NCI-H446 treated with DMSO at 0.1 percent for 48 hours (cell line): ENCODE data around the gene AK9.
"Not testable (repeated sequence)": the region's sequence is repeated elsewhere in the genome, so short reads cannot be mapped to it uniquely, and the experiment has no call there.

ENCODE experiments used
- DNase-seq: peaks from one replicate; lab custom pipeline; 2025; lab: John Stamatoyannopoulos, UW

Gene AK9

DNA sequence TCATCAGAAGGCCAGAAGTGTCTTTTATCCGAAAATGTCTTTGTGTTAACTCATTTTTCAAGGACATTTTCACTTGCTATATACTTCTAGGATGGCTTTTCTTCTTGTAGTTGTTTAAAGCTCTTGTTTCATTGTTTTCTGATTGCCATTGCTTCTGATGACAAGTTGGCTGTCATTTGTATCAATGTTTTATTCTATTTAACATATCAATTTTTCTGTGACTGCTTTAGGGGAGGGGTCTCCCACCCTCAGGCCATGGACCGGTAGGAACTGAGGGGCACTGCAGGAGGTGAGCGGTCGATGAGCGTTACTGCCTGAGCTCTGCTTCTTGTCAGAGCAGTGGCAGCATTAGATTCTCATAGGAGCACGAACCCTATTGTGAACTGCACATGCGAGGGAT lies 65.8 kb downstream of the AK9 start:
- DNase-seq, result no peak

DNA sequence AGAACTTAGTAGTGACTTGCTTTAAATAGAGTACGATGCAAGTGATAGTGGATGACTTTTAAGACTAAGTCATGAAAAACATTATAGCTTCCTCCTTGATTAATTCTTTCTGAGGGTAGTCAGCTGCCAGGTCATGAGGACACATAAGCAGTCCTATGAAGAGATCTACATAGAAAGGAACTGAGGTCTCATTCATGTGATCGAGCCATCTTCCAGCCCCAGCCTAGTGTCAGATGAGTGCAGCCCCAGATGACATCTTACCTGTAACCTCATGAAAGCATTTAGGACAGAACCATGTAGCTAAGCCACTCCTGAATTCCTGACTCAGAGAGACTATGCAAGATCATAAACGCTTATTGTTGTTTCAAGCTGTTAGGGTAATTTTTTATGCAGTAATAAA lies 67.7 kb downstream of the AK9 start:
- no peak for DNase-seq

DNA sequence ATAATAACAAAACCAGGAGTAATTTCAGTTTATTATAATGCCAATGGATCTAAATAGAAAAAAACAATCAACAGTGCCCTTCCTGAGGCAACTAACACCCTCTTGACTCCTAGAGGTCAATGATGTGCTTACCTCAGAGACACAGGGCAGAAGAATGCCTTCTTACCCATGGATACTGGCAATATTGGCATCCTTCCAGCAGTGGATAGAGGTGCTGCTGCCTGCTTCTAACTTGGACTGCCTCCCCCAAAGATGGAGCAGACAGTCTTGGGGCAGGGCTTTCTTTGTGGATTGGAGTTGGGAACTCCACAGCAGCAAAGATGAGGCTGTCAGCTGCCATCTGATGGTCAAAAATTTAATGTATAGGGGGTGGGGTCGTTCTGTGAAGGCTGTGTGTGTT lies 78.7 kb downstream of the AK9 start:
- DNase-seq, result no peak

DNA sequence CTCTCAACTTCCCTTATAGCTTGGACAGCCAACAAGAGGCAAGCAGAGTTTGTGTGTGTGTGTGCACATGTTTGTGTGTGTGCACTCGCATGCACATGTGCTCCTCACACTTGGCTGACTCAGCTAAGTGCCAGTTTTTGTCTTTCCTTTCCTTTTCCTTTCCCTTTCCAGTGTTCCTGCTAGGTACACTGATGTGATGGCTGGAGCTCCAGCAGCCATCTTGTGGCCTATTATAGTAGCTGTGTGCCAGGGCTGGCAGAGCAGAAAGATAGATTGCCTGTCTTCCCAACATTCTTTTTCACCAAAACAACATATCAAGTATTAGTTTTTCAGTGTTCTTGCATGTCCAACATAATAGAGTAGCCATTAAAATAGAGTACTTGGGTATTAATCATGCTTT lies 79.5 kb downstream of the AK9 start:
- DNase-seq, result no peak

DNA sequence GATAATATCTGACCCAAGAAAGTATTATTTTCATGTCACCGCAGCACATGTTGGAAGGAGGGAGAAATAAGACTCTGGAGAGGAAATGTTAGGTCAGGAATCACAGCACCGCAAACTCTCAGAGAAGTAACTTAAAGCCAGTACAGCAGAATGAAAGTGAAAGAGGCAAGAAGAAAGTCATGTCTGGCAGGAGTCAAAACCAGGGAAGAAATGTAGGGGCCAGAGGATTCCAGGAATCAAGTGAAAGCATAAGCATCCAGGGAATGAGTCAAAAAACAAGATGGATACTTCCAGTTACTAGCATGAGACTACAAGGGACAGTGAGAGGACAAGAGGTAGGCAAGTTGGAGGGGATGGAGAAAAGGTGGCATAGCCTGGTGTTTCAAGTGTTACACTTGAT lies 80.4 kb downstream of the AK9 start:
- DNase-seq, result no peak

DNA sequence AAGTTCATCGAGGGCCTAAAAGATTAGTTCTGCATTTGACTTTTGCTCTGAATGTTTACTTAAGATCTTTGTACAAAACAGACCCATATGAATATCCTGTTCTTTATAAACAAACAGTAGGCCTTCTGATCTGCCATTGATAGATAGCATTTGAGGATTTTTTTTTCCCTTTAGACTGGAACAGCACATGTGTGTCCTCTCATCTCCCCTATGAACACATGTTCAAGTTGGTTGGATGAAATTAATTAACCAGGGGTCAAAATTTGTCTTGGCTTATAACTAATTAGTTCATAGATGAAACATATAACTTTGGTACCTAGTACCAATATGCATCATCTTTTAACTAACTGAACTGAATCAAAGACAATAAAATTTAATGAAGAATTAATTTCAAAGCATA lies 81.3 kb downstream of the AK9 start:
- DNase-seq, result no peak

DNA sequence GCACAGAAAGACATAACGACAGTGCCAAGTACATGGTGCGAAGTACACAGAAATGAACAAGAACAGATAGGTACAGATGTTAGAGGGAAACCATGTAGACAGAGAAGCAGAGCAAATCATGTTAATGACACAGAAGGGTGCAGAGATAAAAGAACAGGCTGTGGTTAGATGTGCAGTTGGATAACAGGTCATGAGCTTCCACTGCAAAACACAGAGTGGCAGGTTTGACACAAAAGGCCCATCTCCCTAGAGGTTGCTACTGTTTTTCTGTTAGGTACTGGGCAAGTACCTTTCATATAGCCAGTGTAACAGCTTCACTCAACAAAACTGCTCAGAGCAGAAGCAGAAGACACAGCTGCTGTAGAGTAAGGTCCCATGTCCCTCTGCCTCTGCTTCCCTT lies 84.6 kb downstream of the AK9 start:
- no peak for DNase-seq

DNA sequence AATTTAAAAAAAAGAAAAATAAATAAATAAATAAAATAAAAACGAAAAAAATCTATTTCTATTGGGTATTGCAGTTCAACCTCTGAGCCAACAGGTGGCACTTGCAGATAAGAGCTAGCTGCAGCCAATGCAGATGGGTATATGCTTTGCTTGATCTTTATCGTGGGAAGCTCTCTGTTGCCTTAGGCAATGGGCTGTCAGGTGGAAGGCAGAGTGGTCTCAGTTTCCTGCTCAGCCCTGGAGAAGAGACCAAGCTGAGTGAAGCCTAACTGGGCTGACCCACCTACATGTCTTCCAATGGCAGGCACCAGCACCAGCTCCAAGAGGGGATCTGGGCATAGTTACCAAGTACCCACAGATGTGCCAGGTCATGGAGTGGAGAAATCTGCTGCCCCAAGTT lies 95.0 kb downstream of the AK9 start:
- no peak for DNase-seq

DNA sequence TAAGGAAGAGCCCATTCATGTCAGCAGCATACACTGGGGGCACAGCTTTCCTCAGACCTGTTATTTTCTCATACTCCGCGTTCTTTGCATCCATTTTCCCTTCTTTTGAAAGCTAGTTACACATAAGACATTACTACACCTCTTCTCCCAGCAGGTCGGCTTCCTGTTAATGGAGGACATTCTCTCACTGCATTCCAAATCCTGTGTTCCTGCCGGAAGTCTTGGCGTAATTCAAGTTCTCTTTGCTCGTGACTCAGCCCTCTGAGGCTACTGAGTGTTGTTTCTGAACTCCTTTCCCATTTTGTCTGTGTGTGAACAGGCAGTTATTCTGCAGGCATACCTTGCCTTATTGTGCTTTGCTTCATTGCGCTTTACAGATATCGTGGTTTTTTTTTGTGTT lies 110.5 kb downstream of the AK9 start:
- DNase-seq, result no peak

DNA sequence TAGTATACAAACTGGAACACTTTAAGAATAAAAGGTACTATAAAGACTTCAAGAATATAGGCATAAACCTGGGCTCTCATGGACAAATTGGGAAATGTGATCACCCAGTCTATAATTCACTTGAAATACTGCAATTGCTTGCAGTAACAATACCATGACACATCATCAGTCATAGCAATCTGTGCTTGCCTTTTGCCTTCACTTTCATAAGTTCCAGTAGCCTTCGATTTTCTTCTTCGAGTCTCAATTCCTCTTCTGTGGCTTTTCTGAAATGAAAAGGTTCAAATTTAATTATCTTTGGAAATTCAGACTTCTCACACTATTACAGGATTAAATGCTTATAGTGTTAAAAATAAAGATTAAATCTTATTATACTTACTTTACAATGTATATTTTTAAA lies 111.6 kb downstream of the AK9 start:
- no peak for DNase-seq

DNA sequence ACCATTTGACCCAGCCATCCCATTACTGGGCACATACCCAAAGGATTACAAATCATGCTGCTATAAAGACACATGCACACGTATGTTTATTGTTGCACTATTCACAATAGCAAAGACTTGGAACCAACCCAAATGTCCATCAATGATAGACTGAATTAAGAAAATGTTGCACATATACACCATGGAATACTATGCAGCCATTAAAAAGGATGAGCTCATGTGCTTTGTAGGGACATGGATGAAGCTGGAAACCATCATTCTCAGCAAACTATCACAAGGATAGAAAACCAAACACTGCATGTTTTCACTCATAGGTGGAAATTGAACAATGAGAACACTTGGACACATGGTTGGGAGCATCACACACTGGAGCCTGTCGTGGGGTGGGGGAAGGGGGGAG lies 121.1 kb downstream of the AK9 start:
- not testable (repeated sequence) for DNase-seq

DNA sequence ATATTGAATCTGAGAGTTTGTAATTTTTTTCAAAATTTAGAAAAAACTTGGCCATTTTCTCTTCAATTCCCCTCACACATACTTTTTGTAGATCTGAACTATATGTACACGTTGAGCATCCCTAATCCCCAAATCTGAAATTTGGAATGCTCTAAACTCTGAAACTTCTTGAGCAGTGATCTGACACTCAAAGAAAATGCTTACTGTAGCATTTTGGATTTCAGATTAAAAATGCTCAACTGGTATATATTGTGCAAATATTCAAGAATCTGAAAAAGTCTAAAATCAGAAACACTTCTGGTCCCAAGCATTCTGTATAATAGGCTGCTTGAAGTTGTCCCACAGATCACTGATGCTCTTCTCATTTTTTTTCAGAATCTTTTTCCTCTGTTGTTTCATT lies 129.2 kb downstream of the AK9 start:
- DNase-seq, result no peak

DNA sequence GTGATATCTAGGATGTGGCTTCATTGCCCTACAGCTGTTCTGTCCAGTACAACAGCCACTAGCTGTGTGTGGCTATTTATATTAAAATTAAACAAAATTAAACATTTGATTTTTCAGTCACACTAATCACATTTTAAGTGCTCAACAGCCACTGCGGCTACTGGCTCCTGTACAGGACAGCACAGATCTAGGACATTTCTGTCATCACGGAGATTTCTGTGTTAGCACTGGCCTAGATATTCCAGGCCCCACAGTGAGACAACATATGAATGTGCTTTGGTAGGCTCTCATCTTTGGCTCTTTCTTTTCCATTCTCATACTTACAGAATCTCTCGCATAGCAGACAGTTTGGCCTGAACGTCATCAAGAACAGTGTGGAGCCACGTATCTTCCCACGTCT lies 159.6 kb downstream of the AK9 start:
- DNase-seq, result no peak

DNA sequence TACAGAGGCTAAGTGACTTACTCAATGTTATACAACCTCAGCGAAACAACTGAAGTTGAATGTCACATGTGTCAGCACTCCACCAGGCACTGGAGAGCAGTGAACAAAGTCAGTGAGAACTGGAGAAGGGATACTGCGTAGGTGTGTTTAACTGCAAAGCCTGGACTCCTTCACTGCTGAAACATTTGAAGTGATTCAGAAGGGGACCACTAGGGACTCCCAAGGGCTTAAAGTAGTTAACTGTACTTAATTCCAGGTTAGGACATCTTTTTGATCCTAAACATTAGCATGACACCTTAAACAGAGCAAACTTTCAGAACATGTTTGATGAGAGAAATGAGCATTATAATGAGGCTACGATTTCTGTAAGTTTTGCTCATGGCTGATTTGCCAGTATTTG lies 163.0 kb downstream of the AK9 start:
- DNase-seq, result no peak

DNA sequence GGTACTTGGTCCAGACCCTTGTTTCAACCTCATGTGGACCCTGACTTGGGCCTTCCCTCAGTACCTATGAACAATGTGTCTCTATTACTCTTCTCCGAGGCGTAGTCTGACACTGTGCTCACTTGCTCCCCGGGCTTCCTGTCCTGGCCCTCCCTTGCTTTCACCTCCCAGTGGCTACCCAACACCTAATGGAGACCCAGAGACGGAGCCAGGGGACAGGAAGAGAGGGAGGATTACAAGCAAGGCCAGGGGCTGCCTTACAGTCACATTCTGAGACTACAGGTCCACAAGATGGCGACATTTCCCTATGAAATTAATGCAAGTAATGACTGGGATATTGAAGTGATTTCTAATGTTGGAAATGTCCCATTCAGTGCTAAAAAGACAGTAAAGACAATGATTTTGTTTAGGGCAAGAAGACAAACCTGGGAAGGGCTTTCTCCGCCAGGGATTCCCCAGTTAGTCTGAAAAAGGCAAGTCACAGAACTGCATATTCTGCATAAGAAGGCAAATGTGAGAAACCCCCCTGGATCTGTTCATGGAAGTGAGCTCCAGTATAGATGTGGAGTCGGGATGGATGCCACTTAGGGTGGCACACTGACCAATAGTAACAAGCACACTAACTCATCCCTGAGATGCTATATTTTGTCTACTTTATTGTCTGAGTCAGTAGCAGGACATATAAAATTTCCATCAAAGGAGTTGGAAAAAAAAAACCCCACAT lies 163.9 kb downstream of the AK9 start:
- DNase-seq, result peak; percentile 30

DNA sequence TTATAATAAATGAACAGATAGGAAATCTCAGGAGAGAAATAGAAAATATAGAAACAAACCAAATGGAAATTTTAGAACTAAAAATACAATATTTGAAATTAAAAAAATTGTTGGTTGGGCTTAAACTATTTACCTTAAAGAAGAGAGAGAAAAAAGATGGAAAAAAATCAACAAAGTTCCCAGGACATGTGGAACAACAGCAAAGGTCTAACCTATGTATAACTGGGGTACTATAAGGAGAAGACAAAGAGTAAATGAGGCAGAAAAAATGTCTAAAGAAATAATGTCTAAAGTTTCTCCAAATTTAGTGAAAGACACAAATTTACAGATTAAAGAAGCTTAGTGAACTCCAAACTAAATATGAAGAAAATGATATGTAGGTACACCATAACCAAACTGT lies 166.9 kb downstream of the AK9 start:
- DNase-seq, result no peak

DNA sequence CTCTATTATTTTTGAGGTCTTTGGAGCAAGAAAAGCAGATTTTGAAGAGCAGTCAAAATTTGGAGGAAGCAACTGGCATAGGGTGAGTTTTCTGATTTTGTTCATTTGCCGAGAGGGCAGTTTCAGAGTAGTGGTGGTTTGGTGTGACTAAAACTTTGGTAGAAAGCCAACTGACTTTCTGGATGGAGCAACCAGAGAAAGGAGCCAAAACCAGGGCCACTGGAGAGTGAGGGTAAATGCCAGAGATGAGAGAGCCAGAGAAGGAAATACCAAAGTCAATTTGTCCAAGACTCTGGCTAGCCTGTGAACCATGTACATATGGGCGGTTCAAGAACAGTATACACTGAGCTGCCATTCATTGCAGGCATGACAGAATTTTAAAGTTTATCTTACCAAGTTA lies 167.5 kb downstream of the AK9 start:
- peak; percentile 2 for DNase-seq

DNA sequence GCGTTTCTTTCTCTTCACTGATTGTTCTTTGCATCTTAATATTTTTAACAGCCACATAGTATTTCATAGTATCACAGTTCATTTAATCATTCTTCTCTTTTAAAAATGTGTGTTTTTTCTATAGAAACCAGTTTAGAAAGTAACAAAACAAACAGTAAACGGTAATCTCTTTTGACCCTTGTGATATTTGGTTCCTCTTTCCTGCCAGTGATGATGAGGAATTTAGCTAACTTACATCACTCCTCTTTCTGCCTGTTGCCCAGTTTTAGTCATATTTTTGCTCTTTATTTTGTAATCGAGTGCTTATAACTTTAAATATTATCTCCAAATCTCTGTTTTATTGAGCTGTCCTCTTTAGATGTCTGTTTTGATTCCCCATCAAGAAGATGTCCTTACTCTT lies 169.9 kb downstream of the AK9 start:
- DNase-seq, result no peak

DNA sequence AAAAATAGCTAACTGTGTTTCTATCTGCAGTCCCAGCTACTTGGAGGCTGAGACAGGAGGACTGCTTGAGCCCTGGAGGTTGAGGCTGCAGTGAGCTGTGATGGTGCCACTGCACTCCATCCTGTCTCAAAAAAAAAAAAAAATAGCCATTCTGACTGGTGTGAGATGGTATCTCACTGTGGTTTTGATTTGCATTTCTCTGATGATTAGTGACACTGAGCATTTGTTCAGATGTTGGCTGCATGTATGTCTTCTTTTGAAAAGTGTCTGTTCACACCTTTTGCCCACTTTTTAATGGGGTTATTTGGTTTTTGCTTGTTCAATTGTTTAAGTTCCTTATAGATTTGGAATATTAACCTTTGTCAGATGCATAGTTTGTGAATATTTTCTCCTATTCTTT lies 171.4 kb downstream of the AK9 start:
- not testable (repeated sequence) for DNase-seq

DNA sequence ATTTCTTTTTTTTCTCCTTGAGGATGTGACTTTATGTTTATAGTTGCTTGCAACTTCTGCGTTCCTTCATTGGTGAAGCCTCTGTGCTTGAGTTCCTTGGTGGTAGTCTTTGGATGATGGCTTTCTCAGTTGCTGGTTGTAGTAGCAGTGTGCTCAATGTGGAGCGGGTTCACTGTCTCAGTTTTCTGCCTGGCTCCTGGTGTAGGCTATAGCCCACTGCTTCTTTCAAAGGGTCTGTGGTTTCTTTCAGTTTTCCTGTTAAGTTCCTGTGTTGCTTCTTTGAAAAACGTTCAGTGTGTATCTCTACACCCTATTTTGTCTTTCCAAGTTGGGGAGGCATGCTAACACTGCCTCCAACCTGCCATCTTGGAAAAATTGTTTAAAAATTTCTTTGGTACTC lies 174.1 kb downstream of the AK9 start:
- DNase-seq, result no peak

DNA sequence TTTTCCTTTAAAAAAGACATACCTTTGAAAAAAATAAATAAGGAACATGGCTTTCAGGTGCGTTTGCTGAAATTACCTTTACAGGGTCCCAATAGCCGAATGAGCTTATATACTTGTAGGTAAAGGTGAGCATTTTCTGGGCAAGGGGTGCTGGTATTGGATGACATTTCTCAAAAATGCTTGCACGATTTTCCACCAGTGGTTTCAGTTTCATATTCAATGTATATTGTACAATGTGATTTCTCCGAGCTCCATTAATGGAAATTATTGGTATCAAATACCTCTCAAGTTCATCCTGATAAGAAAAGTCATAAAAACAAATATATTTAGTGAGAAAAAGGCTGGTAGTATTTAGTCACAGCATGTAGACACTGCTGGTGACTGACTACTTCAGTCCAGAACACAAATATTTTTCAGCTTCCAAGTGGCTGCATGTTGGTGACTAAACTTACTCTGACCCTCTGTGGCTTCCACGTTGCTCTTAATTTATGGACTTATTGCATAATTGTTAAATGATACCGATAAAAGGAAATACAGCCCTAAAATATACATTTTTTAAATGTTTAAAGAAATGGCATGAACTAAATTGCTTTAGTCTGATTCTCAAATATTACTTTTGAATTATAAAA lies 175.1 kb downstream of the AK9 start:
- DNase-seq, result no peak

DNA sequence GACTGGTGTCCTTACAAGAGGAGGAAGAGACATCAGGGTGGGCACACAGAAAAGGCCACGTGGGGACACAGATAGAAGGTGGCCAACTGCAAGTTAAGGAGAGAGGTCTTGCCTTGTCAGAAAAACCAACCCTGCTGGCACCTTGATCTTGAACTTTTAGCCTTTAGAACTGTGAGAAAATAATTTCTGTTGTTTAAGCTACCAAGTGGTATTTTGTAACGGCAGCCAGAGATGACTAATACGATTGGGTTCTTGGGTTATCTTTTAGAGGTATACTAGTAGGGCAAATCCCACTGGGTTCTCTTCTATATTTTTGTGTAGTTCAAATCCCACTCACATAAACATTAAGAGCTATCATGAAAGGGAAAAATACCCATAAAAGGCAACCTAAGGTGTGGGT lies 176.1 kb downstream of the AK9 start:
- DNase-seq, result no peak

DNA sequence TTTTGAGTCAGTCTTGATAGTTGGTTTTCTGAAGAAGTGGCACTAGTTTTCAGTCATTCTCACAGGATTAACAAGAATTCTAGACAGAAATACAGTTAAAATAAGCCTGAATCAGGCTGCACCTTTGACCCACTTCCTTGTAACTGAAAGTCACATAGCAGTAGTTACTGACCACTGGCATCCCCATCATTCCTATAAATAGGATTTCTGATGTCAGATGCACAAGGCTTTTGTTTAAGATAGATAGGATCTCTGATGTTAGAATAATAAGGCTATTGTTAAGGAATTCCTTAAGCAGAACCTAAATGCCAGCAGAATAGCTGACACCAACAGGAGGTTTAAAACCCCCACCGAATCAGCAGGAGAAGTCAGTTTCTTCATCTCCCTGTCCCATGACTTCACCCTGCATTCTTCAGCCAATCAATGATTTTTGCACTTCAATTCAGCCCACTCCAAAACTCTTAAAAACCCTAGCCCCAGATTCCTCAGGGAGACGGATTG lies 177.4 kb downstream of the AK9 start:
- no peak for DNase-seq

DNA sequence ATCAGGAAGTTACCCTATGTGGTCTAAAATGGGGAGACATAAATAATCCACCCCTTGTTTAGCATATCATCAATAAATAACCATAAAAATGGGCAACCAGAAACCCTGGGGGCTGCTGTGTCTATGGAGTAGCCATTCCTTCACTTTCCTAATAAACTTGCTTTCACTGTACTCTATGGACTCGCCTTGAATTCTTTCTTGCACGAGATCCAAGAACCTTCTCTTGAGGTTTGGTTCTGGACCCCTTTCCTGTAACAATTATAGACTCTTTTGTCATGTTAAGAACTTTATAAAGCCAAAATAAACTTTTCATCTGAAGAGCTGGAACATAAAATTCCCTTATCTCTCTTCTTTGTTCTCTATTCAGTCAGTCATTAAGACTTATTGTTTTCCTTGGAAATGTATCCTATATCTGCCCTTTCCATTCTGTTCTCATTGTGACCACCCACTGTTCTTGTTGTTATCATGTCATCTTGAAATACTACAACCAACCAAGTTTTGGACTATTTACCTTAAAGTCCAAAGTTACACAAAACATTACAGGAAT lies 178.7 kb downstream of the AK9 start:
- no peak for DNase-seq
